ENCODE data around the gene ACTMAP. TPM values are rescaled to one million over a fixed set of nuclear protein-coding genes. Genes with fewer than 3 reads are reported as not detected.

Gene ACTMAP
- total RNA-seq, 6 experiments from 2014 or later: 2.9 to 11.2 (median 4.4) TPM

- Histone ChIP-seq H3K9me3 (no peaks in the 10 kb centered on the region), H3K4me1 (peaks cover 0 to 14% (median 4%) of the 10 kb centered on the region in 4 donors), H3K36me3 (peaks cover 0 to 49% (median 8%) of the 10 kb centered on the region in 4 donors), H3K4me3 (no peak overlapping the region), H3K27ac (no peak overlapping the region), H3K27me3 (no peaks in the 10 kb centered on the region)
- DNase-seq (no peak), ATAC-seq (no peak)
- 100% methylated on average over 1 of the region's 3 CpGs for WGBS (ENCODE audit: insufficient coverage, low coverage, low lambda C conversion rate, missing lambda C conversion rate)
- TF ChIP-seq POLR2A (IDR thresholded peaks at IDR 0.05) (no peak), CTCF (IDR thresholded peaks at IDR 0.05) (no peak)
- intact Hi-C loops (cut with DNase I): no loop called here
Measured at GRCh38 chr19:40724855-40725254, 25.4 kb downstream of the ACTMAP start.

GRCh38 chr19:40724315-40724714 is 26.0 kb downstream of the ACTMAP start:
- WGBS (ENCODE audit: insufficient coverage, low coverage, low lambda C conversion rate, missing lambda C conversion rate): 86% methylated on average over 4 of the region's 4 CpGs
- Histone ChIP-seq H3K4me3 (no peak overlapping the region), H3K4me1 (peaks cover 0 to 19% (median 7%) of the 10 kb centered on the region in 4 donors), H3K27me3 (no peaks in the 10 kb centered on the region), H3K36me3 (peaks cover 0 to 44% (median 6%) of the 10 kb centered on the region in 4 donors), H3K27ac (no peak overlapping the region), H3K9me3 (no peaks in the 10 kb centered on the region)
- no peak for ATAC-seq
- no peak for TF ChIP-seq CTCF (IDR thresholded peaks at IDR 0.05)
- TF ChIP-seq POLR2A (IDR thresholded peaks at IDR 0.05): no peak
- intact Hi-C loops (cut with DNase I): no loop called here
- DNase-seq: no peak

GRCh38 chr19:40723661-40724254 is 26.5 kb downstream of the ACTMAP start:
- H3K27me3 ChIP-seq: no peaks in the 10 kb centered on the region
- peaks cover 0 to 38% (median 6%) of the 10 kb centered on the region in 4 donors for H3K36me3 ChIP-seq
- DNase-seq: no peak

GRCh38 chr19:40721936-40722661 is 28.2 kb downstream of the ACTMAP start:
- TF ChIP-seq POLR2A (IDR thresholded peaks at IDR 0.05): no peak
- TF ChIP-seq CTCF (IDR thresholded peaks at IDR 0.05): no peak
- H3K36me3 ChIP-seq: peaks cover 0 to 23% (median 4%) of the 10 kb centered on the region in 4 donors
- no peaks in the 10 kb centered on the region for H3K9me3 ChIP-seq
- DNase-seq: no peak
- intact Hi-C loops (cut with DNase I): no loop called here
- 54% methylated on average over 5 of the region's 9 CpGs for WGBS (ENCODE audit: insufficient coverage, low coverage, low lambda C conversion rate, missing lambda C conversion rate)
- peak in 2 of 4 donors; percentile 4 to 41 for ATAC-seq
- H3K27ac ChIP-seq: no peak overlapping the region
- peaks cover 0 to 29% (median 9%) of the 10 kb centered on the region in 4 donors for H3K4me1 ChIP-seq
- no peaks in the 10 kb centered on the region for H3K27me3 ChIP-seq
- H3K4me3 ChIP-seq: no peak overlapping the region

More at GRCh38 chr19:40723661-40724254, 26.5 kb downstream of the ACTMAP start:
- Histone ChIP-seq H3K4me1 (peaks cover 0 to 20% (median 7%) of the 10 kb centered on the region in 4 donors), H3K9me3 (no peaks in the 10 kb centered on the region), H3K4me3 (no peak overlapping the region), H3K27ac (no peak overlapping the region)
- intact Hi-C loops (cut with DNase I): no loop called here
- 100% methylated on average over 2 of the region's 5 CpGs for WGBS (ENCODE audit: insufficient coverage, low coverage, low lambda C conversion rate, missing lambda C conversion rate)
- ATAC-seq: no peak
- TF ChIP-seq CTCF (IDR thresholded peaks at IDR 0.05) (no peak), POLR2A (IDR thresholded peaks at IDR 0.05) (no peak)
